Stimulated activated naive CD4-positive, alpha-beta T cell treated with Interleukin-2 at 50 U/mL for 16 hours (primary cell): ENCODE results near the gene ZNF91.
"Not testable (repeated sequence)": the region's sequence is repeated elsewhere in the genome, so short reads cannot be mapped to it uniquely, and the experiment has no call there.

Source experiments
- DNase-seq: peaks from one replicate; lab custom pipeline; 2025; lab: John Stamatoyannopoulos, UW

The ZNF91 gene

DNA sequence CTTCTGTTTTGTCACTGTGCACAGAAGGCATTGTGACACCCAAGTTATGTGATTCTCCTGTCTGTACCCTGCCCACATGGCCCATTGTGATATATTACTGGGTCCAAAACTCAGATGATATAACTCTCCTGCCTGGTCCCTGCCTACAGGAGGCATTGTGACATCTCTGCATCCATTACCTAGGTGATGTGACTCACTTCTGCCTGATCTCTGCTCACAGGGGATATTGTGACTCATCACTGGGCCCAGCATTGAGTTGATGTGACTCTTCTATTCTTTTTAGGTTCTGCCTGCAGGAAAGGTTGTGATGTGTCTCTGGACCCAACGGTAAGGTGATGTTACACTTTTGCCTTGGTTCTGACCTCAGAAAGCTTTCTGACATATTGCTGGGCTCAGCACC lies 77.1 kb downstream of the ZNF91 start:
- no peak for DNase-seq

DNA sequence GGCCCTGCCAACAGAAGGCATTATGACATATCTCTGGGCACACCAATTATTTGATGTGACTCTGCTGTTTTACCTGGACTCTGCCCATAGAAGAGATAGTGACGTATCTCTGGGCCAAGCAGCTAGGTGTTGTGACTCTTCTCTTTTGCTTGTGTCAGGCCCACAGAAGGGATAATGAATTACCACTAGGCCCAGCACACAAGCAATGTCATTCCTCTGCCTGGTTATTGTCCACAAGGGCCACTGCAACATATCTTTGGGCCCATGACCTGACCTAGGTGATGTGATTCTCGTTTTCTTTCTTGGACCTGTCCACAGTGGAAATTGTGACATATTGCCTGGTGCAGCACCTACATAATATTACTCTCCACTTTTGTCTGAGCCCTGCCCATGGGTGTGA lies 80.0 kb downstream of the ZNF91 start:
- DNase-seq: no peak

- no peak for DNase-seq
Observed at GRCh38 chr19:23314505-23315251, 80.6 kb downstream of the ZNF91 start.

- no peak for DNase-seq
Observed at GRCh38 chr19:23313196-23313595, 82.1 kb downstream of the ZNF91 start.

DNA sequence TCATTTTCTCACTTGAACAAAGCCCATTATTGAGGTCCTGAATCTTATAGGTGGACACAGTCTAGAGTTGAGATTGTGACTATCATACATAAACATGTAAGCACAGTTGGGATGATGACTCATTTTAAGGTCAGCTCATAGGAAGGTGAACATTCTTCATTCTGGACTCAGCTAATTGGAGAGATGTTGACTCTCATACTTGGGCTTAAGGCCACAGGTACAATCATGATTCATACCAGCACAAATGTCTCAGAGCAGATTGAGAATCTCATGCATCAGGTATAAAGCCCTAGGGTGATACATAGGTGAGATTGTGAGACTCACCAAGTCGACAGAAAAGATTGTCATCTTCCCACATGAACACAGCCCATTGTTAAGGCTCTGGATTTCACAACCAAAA lies 82.8 kb downstream of the ZNF91 start:
- DNase-seq: no peak

DNA sequence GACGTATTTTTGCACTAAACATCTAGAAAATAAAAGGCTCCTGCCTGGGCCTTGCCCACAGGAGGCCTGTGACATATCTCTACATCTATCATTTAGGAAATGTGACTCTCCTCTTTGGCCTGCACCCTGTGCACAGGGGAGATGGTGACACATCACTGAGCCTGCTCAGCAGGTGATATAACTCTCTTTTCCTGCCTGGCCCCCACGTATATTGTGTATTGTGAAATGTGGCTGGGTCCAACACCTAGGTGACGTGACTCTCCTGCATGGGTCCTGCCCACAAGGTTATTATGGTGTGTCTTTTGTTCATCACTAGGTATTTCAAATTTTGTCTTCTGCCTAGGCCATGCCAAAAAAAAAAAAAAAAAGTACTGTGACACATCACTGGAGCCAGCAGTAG lies 83.7 kb downstream of the ZNF91 start:
- DNase-seq: no peak

DNA sequence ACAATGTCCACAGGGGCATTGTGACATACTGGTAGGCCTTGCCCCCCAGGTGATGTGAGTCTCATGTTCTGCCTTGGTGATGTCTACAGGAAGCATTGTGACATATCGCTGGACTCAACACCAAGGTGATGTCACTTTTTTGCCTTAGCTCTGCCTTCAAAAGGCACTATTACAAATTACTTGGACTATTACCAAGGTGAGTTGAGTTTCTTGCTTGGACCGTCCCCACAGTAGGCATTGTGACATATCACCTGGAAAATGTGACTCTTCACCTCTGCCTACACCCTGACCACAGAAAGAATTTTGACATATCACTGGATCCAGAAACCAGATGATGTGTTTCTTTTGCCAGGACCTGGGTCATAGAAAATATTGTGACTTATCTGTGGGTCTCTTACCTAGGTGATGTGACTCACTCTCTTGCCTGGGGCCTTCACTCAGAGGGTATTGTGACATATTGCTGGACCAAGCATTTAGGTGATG lies 84.5 kb downstream of the ZNF91 start:
- no peak for DNase-seq

- DNase-seq: no peak
Observed at GRCh38 chr19:23309926-23310325, 85.3 kb downstream of the ZNF91 start.

- DNase-seq: no peak
Observed at GRCh38 chr19:23305555-23305954, 89.7 kb downstream of the ZNF91 start.

GRCh38 chr19:23304238-23304637 lies 91.0 kb downstream of the ZNF91 start:
- no peak for DNase-seq

- DNase-seq: no peak
Observed at GRCh38 chr19:23294141-23294540, 101.1 kb downstream of the ZNF91 start.

- not testable (repeated sequence) for DNase-seq
Observed at GRCh38 chr19:23289966-23290365, 105.3 kb downstream of the ZNF91 start.
